NT2/D1 (cell line): ENCODE data around the gene S100A2.

ENCODE experiments used
- SUZ12 ChIP-seq: IDR thresholded peaks from 2 replicates; pipeline ENCODE4 v1.6.1; 2011; ENCODE audit not compliant: insufficient read length, insufficient read depth; ENCODE audit errors: extremely low read depth
- YY1 ChIP-seq: IDR thresholded peaks from 2 replicates; pipeline ENCODE4 v1.6.1; 2011; ENCODE audit not compliant: insufficient read length, insufficient read depth
- ZNF274 ChIP-seq: IDR thresholded peaks from 2 replicates; pipeline ENCODE4 v1.6.1; 2011; ENCODE audit warnings: mild to moderate bottlenecking, low read depth, low read length

- TF ChIP-seq ZNF274 (no peak), YY1 (no peak), SUZ12 (no peak)
Observed at GRCh38 chr1:153566414-153567371, 1.0 kb upstream of the S100A2 start.
